Measurements from ENCODE around the gene SLC26A1.
"Not testable (repeated sequence)": the region's sequence is repeated elsewhere in the genome, so short reads cannot be mapped to it uniquely, and the experiment has no call there.

The SLC26A1 gene

GRCh38 chr4:1013225-1014073, 20.2 kb upstream of the SLC26A1 start:
- no peak for DNase-seq

GRCh38 chr4:1012034-1012739, 19.0 kb upstream of the SLC26A1 start:
- peak; percentile 39 for DNase-seq

GRCh38 chr4:1011666-1012033, 18.4 kb upstream of the SLC26A1 start:
- DNase-seq = no peak

- DNase-seq = peak; percentile 85
Measured at GRCh38 chr4:1011022-1011665, 17.9 kb upstream of the SLC26A1 start, which contains the start of gene FGFRL1. Gene FGFRL1 (plus strand): TSS chr4:1011626. CDS start chr4:1012486, 860 bp downstream.

GRCh38 chr4:1010395-1011021, 17.3 kb upstream of the SLC26A1 start:
- DNase-seq = peak; percentile 65

- peak; percentile 75 for DNase-seq
Measured at GRCh38 chr4:1009542-1010394, 16.6 kb upstream of the SLC26A1 start.

GRCh38 chr4:1008840-1009541, 15.8 kb upstream of the SLC26A1 start:
- DNase-seq = peak; percentile 35

- DNase-seq = no peak
Measured at GRCh38 chr4:1006856-1007255, 13.7 kb upstream of the SLC26A1 start.

GRCh38 chr4:1004557-1005485, 11.6 kb upstream of the SLC26A1 start:
- DNase-seq = no peak

GRCh38 chr4:1004071-1004418, 10.8 kb upstream of the SLC26A1 start:
- DNase-seq = no peak

GRCh38 chr4:1003271-1004070, 10.3 kb upstream of the SLC26A1 start:
- DNase-seq = no peak

GRCh38 chr4:1002631-1003251, 9.5 kb upstream of the SLC26A1 start:
- DNase-seq = no peak

GRCh38 chr4:1002131-1002630, 9.0 kb upstream of the SLC26A1 start:
- DNase-seq = no peak

GRCh38 chr4:1001561-1002130, 8.4 kb upstream of the SLC26A1 start:
- DNase-seq = no peak

- DNase-seq = no peak
Measured at GRCh38 chr4:1000686-1001260, 7.6 kb upstream of the SLC26A1 start.

- DNase-seq = no peak
Measured at GRCh38 chr4:999882-1000425, 6.8 kb upstream of the SLC26A1 start.

- not testable (repeated sequence) for DNase-seq
Measured at GRCh38 chr4:999240-999863, 6.1 kb upstream of the SLC26A1 start.

Data from activated gamma-delta T cell (primary cell).